Neural progenitor cell (in vitro differentiated cells): ENCODE measurements around the gene ERC1. TPM values are rescaled to one million over a fixed set of nuclear protein-coding genes. Genes with fewer than 3 reads are reported as not detected.

Source experiments
- DNase-seq: peaks from one replicate; pipeline ENCODE4 v3.0.0-alpha.2; 2016; ENCODE audit warnings: low spot score
- H2AFZ ChIP-seq: fragments of 200-600 bp; sonication (generic); replicated peaks from 2 replicates; pipeline ENCODE4 v1.6.1; 2016; ENCODE audit warnings: antibody characterized with exemption
- H3F3A ChIP-seq: fragments of 200-600 bp; sonication (generic); 2 replicates; pipeline ENCODE4 v1.6.1; 2016; ENCODE audit warnings: antibody characterized with exemption, low read depth
- H3K27ac ChIP-seq: fragments of 200-600 bp; sonication (generic); 2 replicates; pipeline ENCODE4 v1.5.1; 2016; ENCODE audit warnings: mild to moderate bottlenecking
- H3K27me3 ChIP-seq: fragments of 200-600 bp; sonication (generic); 2 replicates; pipeline ENCODE4 v1.6.1; 2016; ENCODE audit warnings: mild to moderate bottlenecking, moderate library complexity
- H3K36me3 ChIP-seq: fragments of 200-600 bp; sonication (generic); 2 replicates; pipeline ENCODE4 v1.5.1; 2016
- H3K4me1 ChIP-seq: fragments of 200-600 bp; sonication (generic); 2 replicates; pipeline ENCODE4 v1.6.1; 2016; ENCODE audit warnings: mixed run types
- H3K4me2 ChIP-seq: fragments of 200-600 bp; sonication (generic); 2 replicates; pipeline ENCODE4 v1.6.1; 2016
- H3K4me3 ChIP-seq: fragments of 200-600 bp; sonication (generic); 2 replicates; pipeline ENCODE4 v1.5.1; 2016
- H3K79me2 ChIP-seq: fragments of 200-600 bp; sonication (generic); 2 replicates; pipeline ENCODE4 v1.6.1; 2016; ENCODE audit warnings: low read depth
- H3K9ac ChIP-seq: fragments of 200-600 bp; sonication (generic); 2 replicates; pipeline ENCODE4 v1.6.1; 2016
- H3K9me3 ChIP-seq: fragments of 200-600 bp; sonication (generic); 2 replicates; pipeline ENCODE4 v1.5.1; 2016; ENCODE audit warnings: low read depth
- H4K20me1 ChIP-seq: fragments of 200-600 bp; sonication (generic); 2 replicates; pipeline ENCODE4 v1.6.1; 2016; ENCODE audit warnings: low read depth
- H3K27ac Mint-ChIP-seq: 3 replicates; pipeline ENCODE4 v1.8.0; 2021; ENCODE audit warnings: mixed read lengths
- H3K27me3 Mint-ChIP-seq: 2 replicates; pipeline ENCODE4 v1.8.0; 2022; ENCODE audit warnings: low read depth, mild to moderate bottlenecking, inconsistent platforms, moderate library complexity, mixed read lengths; ENCODE audit not compliant: insufficient read depth
- H3K36me3 Mint-ChIP-seq: 3 replicates; pipeline ENCODE4 v1.8.0; 2021; ENCODE audit warnings: mixed read lengths
- H3K4me1 Mint-ChIP-seq: 3 replicates; pipeline ENCODE4 v1.8.0; 2021; ENCODE audit warnings: mixed read lengths
- H3K4me3 Mint-ChIP-seq: 3 replicates; pipeline ENCODE4 v1.8.0; 2021; ENCODE audit warnings: mild to moderate bottlenecking, moderate library complexity, mixed read lengths
- H3K9me3 Mint-ChIP-seq: 3 replicates; pipeline ENCODE4 v1.8.0; 2020; ENCODE audit warnings: mixed read lengths
- CTCF ChIP-seq: fragments of 200-600 bp; sonication (generic); IDR thresholded peaks from 2 replicates; pipeline ENCODE4 v1.5.1; 2017; ENCODE audit warnings: antibody characterized with exemption, mild to moderate bottlenecking
- EZH2 ChIP-seq: fragments of 200-600 bp; sonication (generic); IDR thresholded peaks from 2 replicates; pipeline ENCODE4 v1.6.1; 2017; ENCODE audit warnings: antibody characterized with exemption, mild to moderate bottlenecking, moderate library complexity
- EZH2phosphoT487 ChIP-seq: fragments of 200-600 bp; sonication (generic); IDR thresholded peaks from 2 replicates; pipeline ENCODE4 v1.6.1; 2017; ENCODE audit warnings: antibody characterized with exemption
- total RNA-seq: library from RNA; depleted of rRNA; stranded (reverse); fragments of >200 nt; gene quantifications from 2 replicates; pipeline ENCODE4 v1.2.3, GENCODE V29; 2015; ENCODE audit warnings: low replicate concordance

The ERC1 gene
- total RNA-seq, 1 donor from 2014 or later, result 27.5 TPM

GRCh38 chr12:1544996-1545700 lies 554.1 kb downstream of the ERC1 start:
- no peak overlapping the region for H3K4me3 Mint-ChIP-seq
- peaks cover 6% of the 10 kb centered on the region for H3K4me1 Mint-ChIP-seq
- Histone ChIP-seq H3K9me3 (peaks cover 2% of the 10 kb centered on the region), H3K27ac (no peak overlapping the region), H3K36me3 (no peaks in the 10 kb centered on the region), H3K9ac (no peak overlapping the region), H4K20me1 (peaks cover 37% of the 10 kb centered on the region), H3F3A (peaks cover 11% of the 10 kb centered on the region), H3K4me2 (no peak overlapping the region), H3K27me3 (no peaks in the 10 kb centered on the region), H3K4me3 (no peak overlapping the region), H2AFZ (no peak overlapping the region), H3K4me1 (peaks cover 12% of the 10 kb centered on the region), H3K79me2 (peaks cover 84% of the 10 kb centered on the region)
- DNase-seq, result no peak
- H3K27ac Mint-ChIP-seq, result no peak overlapping the region
- H3K9me3 Mint-ChIP-seq, result peaks cover 45% of the 10 kb centered on the region
- H3K36me3 Mint-ChIP-seq, result peaks cover 49% of the 10 kb centered on the region
- TF ChIP-seq EZH2phosphoT487 (no peak), EZH2 (no peak), CTCF (no peak)
- peaks cover 11% of the 10 kb centered on the region for H3K27me3 Mint-ChIP-seq

Other genes with a start within 250 kb of the ERC1 start
- gene WNK1, start 238.6 kb upstream of the ERC1 start, total RNA-seq, result 66.3 and 73.1 TPM in 2 replicates
- 30.6 and 43.4 TPM in 2 replicates for gene RAD52, start 41.5 kb upstream of the ERC1 start, total RNA-seq